Measurements from ENCODE around the gene IQGAP2.

Gene IQGAP2

DNA sequence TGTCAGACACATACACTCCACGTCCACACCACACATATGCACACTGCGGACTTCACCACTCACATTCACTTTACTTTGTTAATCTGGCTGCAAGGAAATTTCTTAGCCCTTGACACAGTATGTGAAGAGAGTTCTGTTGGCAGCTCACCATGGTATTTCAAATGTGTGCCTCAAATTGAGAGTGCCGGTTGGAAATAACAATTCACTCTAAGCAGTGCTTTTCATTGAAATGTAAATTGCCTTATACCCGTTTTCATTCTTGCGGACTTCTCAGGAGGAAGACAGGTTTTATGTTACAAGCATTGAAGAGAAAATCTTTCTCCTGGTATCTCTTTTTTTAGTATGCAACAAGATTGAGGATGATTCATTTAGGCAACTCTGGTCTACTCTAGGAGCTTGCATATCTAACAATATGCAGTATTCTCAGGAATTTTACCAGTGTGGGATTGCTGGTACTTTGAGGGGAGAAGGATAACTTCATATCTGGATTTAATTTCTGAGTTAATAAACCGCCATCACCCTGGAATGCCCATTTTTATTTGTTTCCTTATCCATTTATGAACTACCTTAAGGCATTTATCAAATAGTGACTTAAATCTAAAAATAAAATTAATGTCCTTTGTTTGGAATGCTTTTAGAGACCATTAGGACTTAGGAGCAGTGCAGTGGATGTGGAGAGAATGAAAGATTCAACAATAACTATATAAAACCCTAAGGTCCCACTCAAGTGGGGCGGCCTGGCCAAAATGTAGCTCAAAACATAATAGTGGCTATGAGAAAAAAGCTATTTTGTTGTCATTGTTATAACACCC, 87.0 kb downstream of the IQGAP2 start:
- DNase-seq (ENCODE audit: low spot score in 2 of 2): no peak
- Mint-ChIP-seq H3K36me3 (no peaks in the 10 kb centered on the region), H3K27me3 (peaks cover 4% of the 10 kb centered on the region), H3K4me3 (no peak overlapping the region), H3K4me1 (no peaks in the 10 kb centered on the region), H3K9me3 (no peaks in the 10 kb centered on the region), H3K27ac (no peak overlapping the region)
- no peak for ATAC-seq (ENCODE audit: low read depth)

DNA sequence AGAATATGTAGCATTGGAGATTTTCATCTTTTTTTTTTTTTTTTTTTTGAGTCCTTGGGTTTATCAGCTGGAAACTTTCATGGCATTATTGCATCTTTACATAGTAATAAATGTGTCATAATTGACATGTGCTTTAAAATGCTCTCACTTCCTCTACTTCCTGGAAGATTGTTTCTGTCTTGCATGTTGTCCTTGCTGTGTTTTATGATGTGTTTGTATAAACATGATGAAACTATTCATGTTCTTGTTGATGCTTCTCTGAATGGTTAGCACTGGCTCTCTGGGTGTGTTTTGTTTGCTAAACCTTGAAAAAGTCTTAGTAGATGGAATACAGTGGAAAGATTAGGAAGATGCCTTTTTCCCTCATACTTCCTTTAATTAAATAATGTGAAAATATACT, 87.9 kb downstream of the IQGAP2 start:
- ATAC-seq (ENCODE audit: low read depth) (no peak), DNase-seq (ENCODE audit: low spot score in 2 of 2) (no peak)
- Mint-ChIP-seq H3K27ac (no peak overlapping the region), H3K36me3 (no peaks in the 10 kb centered on the region), H3K9me3 (no peaks in the 10 kb centered on the region), H3K4me3 (no peak overlapping the region), H3K27me3 (peaks cover 4% of the 10 kb centered on the region), H3K4me1 (no peaks in the 10 kb centered on the region)

DNA sequence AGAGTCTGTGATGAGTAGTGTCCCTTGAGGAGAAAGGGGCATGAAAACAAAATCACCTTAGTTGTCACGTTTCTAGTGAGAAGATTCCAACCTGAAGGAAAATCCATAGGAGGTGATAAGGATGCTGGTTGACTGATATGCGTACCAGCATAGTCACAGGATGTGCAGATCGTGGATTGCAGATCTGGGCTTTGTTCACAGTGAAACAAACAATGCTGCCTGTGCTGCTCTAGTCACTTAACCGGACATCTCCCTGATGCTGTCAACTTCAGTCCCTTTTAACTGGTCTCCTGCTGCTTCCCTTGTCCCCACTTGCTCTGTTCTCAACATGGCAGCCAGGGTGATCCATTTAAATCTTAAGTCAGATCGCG, 89.7 kb downstream of the IQGAP2 start:
- no peaks in the 10 kb centered on the region for H3K9me3 Mint-ChIP-seq
- no peaks in the 10 kb centered on the region for H3K4me1 Mint-ChIP-seq
- H3K27me3 Mint-ChIP-seq: peaks cover 5% of the 10 kb centered on the region
- H3K27ac Mint-ChIP-seq: no peak overlapping the region
- no peak for ATAC-seq (ENCODE audit: low read depth)
- no peak for DNase-seq (ENCODE audit: low spot score in 2 of 2)
- peaks cover 1% of the 10 kb centered on the region for H3K36me3 Mint-ChIP-seq
- no peak overlapping the region for H3K4me3 Mint-ChIP-seq

DNA sequence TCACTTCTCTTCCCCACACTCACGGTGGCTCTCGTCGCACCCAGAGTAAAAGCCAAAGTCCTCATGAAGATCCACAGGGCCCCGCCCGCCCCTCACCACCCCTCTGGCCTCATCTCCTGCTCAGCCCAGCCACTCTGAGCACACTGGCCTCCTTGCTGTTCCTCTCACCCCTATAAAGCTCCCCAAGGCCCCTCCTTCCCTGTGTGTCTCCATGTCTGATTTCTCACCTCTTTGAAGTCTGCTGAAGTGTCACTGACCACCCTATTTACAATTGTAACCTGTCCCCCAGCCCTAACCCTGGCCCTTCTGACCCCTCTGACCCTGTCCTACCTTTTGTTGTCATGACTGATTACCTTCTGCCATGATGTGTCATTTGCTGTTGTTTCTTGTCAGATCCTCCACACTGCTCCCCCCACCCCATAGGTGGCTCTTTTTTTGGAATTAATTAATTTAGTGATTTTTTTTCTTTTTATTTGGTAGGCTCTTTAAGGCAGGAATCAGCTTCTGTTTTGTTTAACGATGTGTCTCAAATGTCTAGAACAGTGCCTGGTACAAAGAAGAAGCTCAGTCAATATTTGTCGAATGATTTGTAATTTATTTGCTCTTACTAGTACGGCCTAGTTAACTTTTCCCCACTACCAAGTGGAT, 90.2 kb downstream of the IQGAP2 start:
- no peak for ATAC-seq (ENCODE audit: low read depth)
- H3K4me1 Mint-ChIP-seq: no peaks in the 10 kb centered on the region
- H3K27ac Mint-ChIP-seq: no peak overlapping the region
- H3K9me3 Mint-ChIP-seq: no peaks in the 10 kb centered on the region
- H3K4me3 Mint-ChIP-seq: no peak overlapping the region
- H3K36me3 Mint-ChIP-seq: peaks cover 1% of the 10 kb centered on the region
- no peak for DNase-seq (ENCODE audit: low spot score in 2 of 2)
- H3K27me3 Mint-ChIP-seq: peaks cover 5% of the 10 kb centered on the region

DNA sequence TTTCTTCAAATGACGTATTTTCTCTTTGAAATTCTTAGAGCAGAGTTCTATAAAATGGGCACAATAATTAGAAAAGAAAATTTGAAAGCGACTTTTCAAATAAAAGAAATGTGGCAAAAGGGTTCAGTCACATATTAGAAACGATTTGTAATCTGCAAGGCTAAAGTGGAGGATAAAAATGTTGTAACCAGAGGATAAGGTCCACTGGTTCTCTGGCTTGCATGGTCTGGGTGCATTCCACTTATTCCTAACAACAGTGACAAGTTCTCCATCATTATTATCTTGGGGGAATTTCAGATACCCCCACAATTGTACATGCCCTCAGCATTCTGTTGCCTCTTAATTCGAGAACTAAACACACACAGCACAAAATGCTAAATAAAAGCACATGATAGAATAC, 91.1 kb downstream of the IQGAP2 start:
- no peaks in the 10 kb centered on the region for H3K9me3 Mint-ChIP-seq
- H3K27ac Mint-ChIP-seq: no peak overlapping the region
- H3K4me3 Mint-ChIP-seq: no peak overlapping the region
- H3K27me3 Mint-ChIP-seq: peaks cover 5% of the 10 kb centered on the region
- ATAC-seq (ENCODE audit: low read depth): no peak
- no peak for DNase-seq (ENCODE audit: low spot score in 2 of 2)
- H3K4me1 Mint-ChIP-seq: no peaks in the 10 kb centered on the region
- peaks cover 1% of the 10 kb centered on the region for H3K36me3 Mint-ChIP-seq

DNA sequence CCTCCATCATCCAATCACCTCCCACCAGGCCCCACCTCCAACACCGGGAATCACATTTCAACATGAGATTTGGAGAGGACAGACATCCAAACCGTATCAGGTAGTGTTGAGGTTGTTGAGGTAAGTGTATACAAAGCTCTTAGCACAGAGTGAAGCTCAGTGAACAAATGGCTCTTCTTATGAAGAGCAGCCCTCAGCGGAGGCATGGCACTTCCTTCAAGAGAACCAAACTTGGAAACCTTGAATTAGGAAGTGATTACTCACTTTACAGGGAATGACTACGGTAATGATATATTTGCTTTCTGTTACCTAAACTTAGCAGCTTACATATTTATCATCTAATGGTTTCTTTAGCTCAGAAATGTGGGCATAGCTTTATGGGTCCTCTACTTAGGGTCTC, 92.8 kb downstream of the IQGAP2 start:
- Mint-ChIP-seq H3K4me1 (no peaks in the 10 kb centered on the region), H3K27ac (no peak overlapping the region), H3K36me3 (peaks cover 1% of the 10 kb centered on the region), H3K27me3 (peaks cover 3% of the 10 kb centered on the region), H3K4me3 (no peak overlapping the region), H3K9me3 (no peaks in the 10 kb centered on the region)
- DNase-seq (ENCODE audit: low spot score in 2 of 2) (no peak), ATAC-seq (ENCODE audit: low read depth) (no peak)

DNA sequence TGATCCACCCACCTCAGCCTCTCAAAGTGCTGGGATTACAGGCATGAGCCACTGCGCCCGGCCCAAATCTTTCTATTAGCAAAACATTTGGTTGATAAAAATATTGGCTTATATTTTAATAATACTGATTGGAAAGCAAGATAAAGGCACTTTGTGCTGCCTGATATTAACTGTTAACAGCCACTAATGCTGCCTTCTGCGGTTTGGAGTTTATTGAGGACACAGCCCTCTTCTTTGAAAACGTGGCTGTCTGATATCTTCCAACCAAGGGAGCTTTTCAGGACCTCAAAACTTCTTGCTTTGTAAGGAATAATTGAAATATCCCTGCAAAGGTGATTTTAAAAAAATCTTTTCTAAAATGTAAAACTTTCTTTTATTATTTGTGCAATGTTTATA, 94.0 kb downstream of the IQGAP2 start:
- no peaks in the 10 kb centered on the region for H3K4me1 Mint-ChIP-seq
- H3K27ac Mint-ChIP-seq: no peak overlapping the region
- peaks cover 1% of the 10 kb centered on the region for H3K36me3 Mint-ChIP-seq
- H3K4me3 Mint-ChIP-seq: no peak overlapping the region
- H3K27me3 Mint-ChIP-seq: peaks cover 3% of the 10 kb centered on the region
- no peaks in the 10 kb centered on the region for H3K9me3 Mint-ChIP-seq
- no peak for ATAC-seq (ENCODE audit: low read depth)
- no peak for DNase-seq (ENCODE audit: low spot score in 2 of 2)

DNA sequence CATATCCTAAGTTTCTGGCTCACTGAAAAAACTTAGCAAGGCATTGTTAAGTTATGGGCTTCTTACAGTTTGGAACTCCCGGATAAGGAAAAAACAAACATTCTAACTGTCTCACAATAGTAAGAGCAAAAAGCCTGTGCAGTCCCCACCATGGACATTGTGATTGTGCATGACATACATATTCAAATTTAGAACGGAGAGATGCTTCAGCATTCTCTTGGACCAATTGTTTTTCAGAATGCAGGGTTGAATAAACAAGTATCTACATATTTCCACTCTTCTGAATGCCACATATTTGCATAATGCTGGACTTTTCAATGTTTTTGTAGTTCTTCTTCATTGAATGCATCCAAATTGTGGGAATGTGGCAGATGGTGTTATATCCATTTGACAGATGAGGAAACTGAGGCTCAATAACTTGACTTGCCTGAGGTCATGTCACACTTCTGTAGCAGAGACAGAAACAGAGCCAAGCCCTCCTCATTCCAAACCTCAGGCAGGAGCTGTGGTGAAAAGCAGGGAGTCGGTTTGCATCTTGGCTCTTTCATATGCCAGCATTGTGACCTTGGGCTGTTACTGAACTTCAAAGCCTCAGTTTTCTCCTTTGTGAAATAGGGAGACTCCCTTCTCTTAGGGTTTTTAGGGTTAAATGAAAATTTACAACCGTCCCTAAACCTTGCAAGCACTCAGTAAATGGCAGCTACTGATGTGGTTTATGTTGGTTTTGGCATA, 95.1 kb downstream of the IQGAP2 start:
- no peaks in the 10 kb centered on the region for H3K9me3 Mint-ChIP-seq
- H3K27ac Mint-ChIP-seq: no peak overlapping the region
- H3K4me1 Mint-ChIP-seq: no peaks in the 10 kb centered on the region
- DNase-seq (ENCODE audit: low spot score in 2 of 2): no peak
- H3K4me3 Mint-ChIP-seq: no peak overlapping the region
- H3K36me3 Mint-ChIP-seq: peaks cover 1% of the 10 kb centered on the region
- H3K27me3 Mint-ChIP-seq: peaks cover 3% of the 10 kb centered on the region
- ATAC-seq (ENCODE audit: low read depth): no peak

DNA sequence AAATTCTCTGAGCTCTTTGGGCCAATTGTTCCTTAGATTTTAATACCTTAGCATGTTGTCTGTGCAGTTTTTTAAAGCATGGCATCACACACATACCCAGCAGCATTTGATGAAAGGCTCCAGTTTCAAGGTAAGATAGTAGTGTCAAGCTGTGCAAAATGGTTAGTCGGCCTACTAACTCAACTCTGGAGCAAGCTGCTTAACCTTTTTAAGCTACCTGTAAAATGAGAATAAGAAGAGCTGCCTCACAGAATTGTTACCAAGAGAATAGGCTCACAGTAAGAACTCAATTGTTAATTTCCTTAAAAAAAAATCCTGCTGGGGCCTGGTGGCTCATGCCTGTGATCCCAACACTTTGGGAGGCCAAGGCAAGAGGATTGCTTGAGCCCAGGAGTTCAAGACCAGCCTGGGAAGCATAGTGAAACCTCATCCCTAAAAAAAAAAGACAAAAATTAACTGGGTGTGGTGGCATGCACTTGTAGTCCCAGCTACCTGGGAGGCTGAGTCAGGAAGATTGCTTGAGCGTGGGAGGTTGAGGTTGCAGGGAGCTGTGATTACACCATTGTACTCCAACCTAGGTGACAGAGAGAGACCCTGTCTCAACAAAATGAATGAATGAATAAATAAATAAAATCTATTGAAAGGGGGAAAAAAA, 96.5 kb downstream of the IQGAP2 start:
- DNase-seq (ENCODE audit: low spot score in 2 of 2): no peak
- Mint-ChIP-seq H3K36me3 (peaks cover 1% of the 10 kb centered on the region), H3K27ac (no peak overlapping the region), H3K9me3 (no peaks in the 10 kb centered on the region), H3K27me3 (peaks cover 2% of the 10 kb centered on the region), H3K4me1 (no peaks in the 10 kb centered on the region), H3K4me3 (no peak overlapping the region)
- ATAC-seq (ENCODE audit: low read depth): no peak

DNA sequence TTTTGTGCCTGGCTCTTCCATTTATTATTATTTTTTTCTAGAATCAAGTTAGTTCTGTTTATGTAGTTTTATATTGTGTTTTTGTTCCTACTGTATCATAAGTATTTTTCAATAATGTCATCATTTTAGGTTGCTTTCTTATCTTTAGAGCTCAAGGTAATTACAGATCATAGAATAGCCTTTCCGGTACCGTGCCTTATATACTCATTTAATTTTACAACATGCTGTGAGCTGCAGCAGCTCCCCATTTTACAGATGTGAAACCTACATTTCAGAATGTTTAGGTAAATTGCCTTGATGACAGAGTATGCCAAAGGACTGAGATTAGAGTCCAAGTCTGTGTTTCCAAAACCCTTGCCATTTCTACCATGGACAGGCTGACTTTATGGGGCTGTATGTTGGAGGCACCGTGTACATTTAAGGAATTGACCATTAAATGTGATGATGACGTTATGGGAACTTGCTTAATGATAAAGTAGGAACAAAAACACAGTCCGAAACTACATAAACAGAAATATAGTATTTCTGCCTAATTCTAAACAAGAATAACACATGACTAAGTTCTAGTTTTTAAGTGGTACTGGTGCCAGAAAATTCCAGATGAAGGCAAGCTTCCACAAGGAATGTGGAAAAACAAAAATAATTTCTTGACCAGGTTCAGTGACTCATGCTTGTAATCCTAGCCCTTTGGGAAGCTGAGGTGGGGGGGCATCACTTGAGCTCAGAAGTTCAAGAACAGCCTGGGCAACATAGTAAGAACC, 97.7 kb downstream of the IQGAP2 start:
- H3K27ac Mint-ChIP-seq: no peak overlapping the region
- no peaks in the 10 kb centered on the region for H3K9me3 Mint-ChIP-seq
- H3K36me3 Mint-ChIP-seq: peaks cover 1% of the 10 kb centered on the region
- no peaks in the 10 kb centered on the region for H3K4me1 Mint-ChIP-seq
- ATAC-seq (ENCODE audit: low read depth) (no peak), DNase-seq (ENCODE audit: low spot score in 2 of 2) (no peak)
- peaks cover 1% of the 10 kb centered on the region for H3K27me3 Mint-ChIP-seq
- no peak overlapping the region for H3K4me3 Mint-ChIP-seq

DNA sequence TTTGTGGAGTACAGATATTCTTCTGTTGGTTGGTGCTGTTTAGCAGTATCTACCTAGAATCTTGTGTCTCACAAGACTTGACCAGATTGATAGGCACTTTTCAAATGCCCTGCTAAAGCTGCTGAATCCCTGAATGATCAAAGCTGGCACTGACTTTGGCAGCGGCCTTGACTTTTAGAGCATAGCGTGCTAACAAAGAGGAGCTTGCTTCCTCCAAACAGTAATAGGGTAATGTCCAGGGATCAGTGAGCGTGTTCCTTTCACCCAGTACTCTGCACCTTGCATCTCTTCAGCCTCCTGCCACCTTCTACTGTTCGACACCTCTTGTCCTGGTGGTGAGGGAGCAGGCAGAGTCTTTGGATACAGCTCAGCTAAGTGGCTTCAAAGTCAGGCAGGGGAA, 100.8 kb downstream of the IQGAP2 start:
- Mint-ChIP-seq H3K9me3 (no peaks in the 10 kb centered on the region), H3K27ac (no peak overlapping the region)

DNA sequence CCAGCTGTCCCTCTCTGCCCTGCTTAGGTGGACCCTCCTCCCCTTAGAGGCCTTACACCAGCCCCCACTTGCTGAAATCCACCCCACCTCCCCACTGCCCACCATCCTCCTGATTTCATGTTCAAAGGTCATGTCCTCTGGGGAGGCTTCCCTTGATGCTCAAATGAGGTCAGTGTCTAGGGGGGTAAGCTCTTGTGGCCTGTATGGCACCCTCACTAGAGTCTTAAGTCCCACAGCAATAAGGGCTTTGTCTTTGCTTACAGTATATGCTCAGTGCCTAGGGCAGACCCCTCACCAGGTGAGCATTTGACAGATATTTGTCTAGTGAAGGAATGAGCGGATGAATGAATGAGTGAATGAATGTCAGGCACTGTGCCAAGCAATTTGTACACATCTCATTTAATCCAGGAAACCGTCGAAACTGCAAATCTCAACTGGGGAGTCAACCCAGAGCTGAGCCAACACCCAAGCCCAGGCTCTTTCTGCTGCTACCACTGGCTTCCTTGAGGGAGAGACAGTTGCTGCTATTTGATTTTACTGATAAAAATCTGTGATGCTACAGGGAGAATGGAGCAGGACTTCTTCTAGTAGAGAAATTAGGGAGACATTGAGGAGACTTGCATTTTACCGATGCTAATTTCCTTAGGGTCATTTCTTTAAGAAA, 101.9 kb downstream of the IQGAP2 start:
- no peak overlapping the region for H3K27ac Mint-ChIP-seq
- H3K9me3 Mint-ChIP-seq: no peaks in the 10 kb centered on the region
- H3K27me3 Mint-ChIP-seq: no peaks in the 10 kb centered on the region
- ATAC-seq (ENCODE audit: low read depth) (no peak), DNase-seq (ENCODE audit: low spot score in 2 of 2) (no peak)
- H3K4me3 Mint-ChIP-seq: no peak overlapping the region
- no peaks in the 10 kb centered on the region for H3K4me1 Mint-ChIP-seq
- H3K36me3 Mint-ChIP-seq: no peaks in the 10 kb centered on the region

More for the DNA sequence above, 100.8 kb downstream of the IQGAP2 start:
- ATAC-seq (ENCODE audit: low read depth): no peak
- DNase-seq (ENCODE audit: low spot score in 2 of 2): no peak
- no peak overlapping the region for H3K4me3 Mint-ChIP-seq
- H3K4me1 Mint-ChIP-seq: no peaks in the 10 kb centered on the region
- H3K27me3 Mint-ChIP-seq: no peaks in the 10 kb centered on the region
- H3K36me3 Mint-ChIP-seq: no peaks in the 10 kb centered on the region

DNA sequence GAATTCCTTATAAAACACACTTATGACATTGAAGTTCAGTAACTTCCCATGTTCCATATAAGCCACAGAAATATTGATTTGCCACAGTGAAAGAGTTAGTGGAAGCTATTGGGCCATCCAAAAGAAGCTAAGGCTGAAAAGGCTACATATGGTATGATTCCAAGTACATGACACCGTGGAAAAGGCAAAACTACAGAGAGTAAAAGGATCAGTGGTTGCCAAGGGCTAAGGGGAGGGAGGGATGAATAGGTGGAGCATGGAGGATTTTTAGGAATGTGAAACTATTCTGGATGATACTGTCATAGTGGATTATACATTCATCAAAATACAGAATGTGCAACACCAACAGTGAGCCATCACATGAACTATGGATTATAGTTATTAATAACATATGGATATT, 110.4 kb downstream of the IQGAP2 start:
- DNase-seq (ENCODE audit: low spot score in 2 of 2) (no peak), ATAC-seq (ENCODE audit: low read depth) (no peak)
- no peaks in the 10 kb centered on the region for H3K4me1 Mint-ChIP-seq
- H3K27ac Mint-ChIP-seq: no peak overlapping the region
- no peaks in the 10 kb centered on the region for H3K9me3 Mint-ChIP-seq
- H3K36me3 Mint-ChIP-seq: peaks cover 2% of the 10 kb centered on the region
- H3K4me3 Mint-ChIP-seq: no peak overlapping the region
- no peaks in the 10 kb centered on the region for H3K27me3 Mint-ChIP-seq
